Brain pericyte (primary cell): ENCODE results near the gene ZNF699.
"Not testable (repeated sequence)": the region's sequence is repeated elsewhere in the genome, so short reads cannot be mapped to it uniquely, and the experiment has no call there.

Source experiments
- DNase-seq: peaks from one replicate; pipeline ENCODE4 v3.0.0-alpha.2; 2012; ENCODE audit warnings: low read depth, low spot score

ZNF699 gene

DNA sequence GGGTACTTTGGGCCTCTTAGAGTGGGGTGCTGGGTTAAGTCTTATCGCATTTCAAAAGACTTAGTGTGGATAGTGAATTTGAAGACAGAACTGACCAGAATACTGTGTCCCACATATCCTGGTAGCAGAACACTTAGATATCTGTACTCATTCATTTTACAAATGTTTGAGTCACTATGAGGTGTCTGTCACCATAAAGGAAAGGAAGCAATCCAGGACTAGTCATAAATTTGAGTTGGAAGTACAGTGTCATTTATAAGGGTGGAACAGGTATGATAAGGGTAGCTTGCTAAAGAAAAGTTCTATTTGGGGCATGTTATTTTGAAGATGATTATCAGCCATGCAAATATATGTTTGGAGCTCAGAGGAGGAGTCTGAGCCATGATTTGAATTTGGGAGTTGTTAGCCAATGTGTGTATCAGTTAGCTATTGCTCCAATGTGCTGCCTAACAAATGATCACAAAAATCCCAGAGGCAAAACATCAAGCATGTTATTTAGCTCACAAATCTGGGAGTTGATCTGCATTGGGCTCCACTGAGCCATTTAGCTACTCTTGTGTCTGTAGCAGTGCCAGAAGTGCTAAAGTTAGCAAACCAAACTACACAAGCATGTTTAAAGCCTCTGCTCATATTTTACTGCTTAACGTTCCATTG is 20.3 kb downstream of the ZNF699 start:
- DNase-seq, result no peak

- not testable (repeated sequence) for DNase-seq
These were observed 26.2 kb downstream of the ZNF699 start for GRCh38 chr19:9283485-9283884.

DNA sequence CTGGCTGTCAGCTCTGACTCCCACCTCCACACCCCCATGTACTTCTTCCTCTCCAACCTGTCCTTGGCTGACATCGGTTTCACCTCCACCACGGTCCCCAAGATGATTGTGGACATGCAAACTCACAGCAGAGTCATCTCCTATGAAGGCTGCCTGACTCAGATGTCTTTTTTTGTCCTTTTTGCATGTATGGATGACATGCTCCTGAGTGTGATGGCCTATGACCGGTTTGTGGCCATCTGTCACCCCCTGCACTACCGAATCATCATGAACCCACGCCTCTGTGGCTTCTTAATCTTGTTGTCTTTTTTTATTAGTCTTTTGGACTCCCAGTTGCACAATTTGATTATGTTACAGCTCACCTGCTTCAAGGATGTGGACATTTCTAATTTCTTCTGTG is 58.4 kb downstream of the ZNF699 start:
- no peak for DNase-seq

DNA sequence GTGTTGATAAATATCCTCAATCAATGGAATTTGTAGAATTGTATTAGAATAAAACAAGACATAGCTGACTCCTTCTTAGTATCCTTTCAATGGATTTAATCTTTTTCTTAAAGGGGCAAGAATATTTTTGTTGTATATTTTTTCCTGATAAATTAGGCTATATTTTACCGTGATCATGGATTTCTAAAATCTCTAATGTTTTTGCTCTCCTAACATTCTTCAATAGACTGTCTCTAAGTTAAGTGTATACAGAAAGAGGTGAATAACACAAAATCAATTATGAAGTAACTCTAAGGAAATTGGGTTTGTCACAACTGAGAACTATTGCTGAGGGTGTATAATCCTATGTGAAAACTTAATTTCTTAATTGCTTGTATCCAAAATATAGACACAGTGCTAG is 59.0 kb downstream of the ZNF699 start, which contains the start of gene OR7E24:
Gene OR7E24, plus strand, starts transcription at position 301 of the 400 bp plus-strand sequence. CDS start 114 bp downstream, outside the sequence.
- DNase-seq, result no peak
